Psoas muscle (tissue), 8 donors: ENCODE measurements around the gene FBXO22. TPM values are rescaled to one million over a fixed set of nuclear protein-coding genes. Genes with fewer than 3 reads are reported as not detected.
A peak's percentile ranks its signal among the peaks of the same experiment; 100 is the strongest.

ENCODE experiments used
- ATAC-seq, 4 donors: fragments of 200-7000 bp; cut with Tn5 transposase; one replicate each; pipeline ENCODE4 v1.9.1; 2020; ENCODE audit warnings: moderate library complexity in 3 of 4, mild to moderate bottlenecking in 2 of 4
- DNase-seq, 2 donors: peaks; one replicate each; pipeline ENCODE4 v3.0.0-alpha.2; 2020
- H3K27ac ChIP-seq: fragments of 200-600 bp; one replicate; pipeline ENCODE4 v1.8.0; 2022
- H3K27me3 ChIP-seq, 3 donors: fragments of 200-600 bp in 1 of 3; one replicate each; pipeline versions ENCODE4 v1.6.1 to v1.8.0; 2013 to 2022; ENCODE audit warnings: low read length in 2 of 3, mild to moderate bottlenecking in 2 of 3, moderate library complexity in 1 of 3; ENCODE audit not compliant: insufficient read depth in 3 of 3
- H3K36me3 ChIP-seq, 2 donors: fragments of 200-600 bp in 1 of 2; one replicate each; pipeline versions ENCODE4 v1.6.1 to v1.8.0; 2013 to 2022; ENCODE audit warnings: low read depth in 1 of 2, mild to moderate bottlenecking in 1 of 2, moderate library complexity in 1 of 2; ENCODE audit not compliant: insufficient read depth in 1 of 2
- H3K4me1 ChIP-seq: fragments of 200-600 bp; one replicate; pipeline ENCODE4 v1.8.0; 2022
- H3K4me3 ChIP-seq: fragments of 200-600 bp; one replicate; pipeline ENCODE4 v1.8.0; 2022; ENCODE audit warnings: mild to moderate bottlenecking
- H3K9me3 ChIP-seq: fragments of 200-600 bp; one replicate; pipeline ENCODE4 v1.8.0; 2022
- WGBS, 3 donors: extraction: QIAGEN DNeasy Blood & Tissue Kit; methylation state at CpG; one replicate each; pipeline versions ENCODE4 v1.1.6 to v1.1.7; 2013; 5-methylcytosine and 5-hydroxymethylcytosine counted together
- intact Hi-C, 2 donors: fragments of 100-400 bp; cut with DNase I; formaldehyde crosslinking; loops; one replicate each; pipeline versions ENCODE4 v1.11.0 to v1.14.2; 2022
- polyA plus RNA-seq, 3 donors: library from polyadenylated mRNA; stranded (reverse); fragments of 200-250 nt; gene quantifications; one replicate each; pipeline ENCODE4 v1.2.3, GENCODE V29; 2013
- total RNA-seq, 4 donors: library from RNA; stranded (reverse); fragmentation: NEBNext Ultra II Directional in 2 of 4; extraction: Animal tissue kit (Norgen Biotek cat#: 25700) in 2 of 4; gene quantifications; one replicate each; pipeline versions ENCODE4 v1.2.1 to v1.2.4, GENCODE V29; 2021 to 2023
- TF ChIP-seq, protein P1 (sequence below): fragments of 200-600 bp; IDR thresholded peaks from one replicate; pipeline ENCODE4 v1.8.0; 2022; ENCODE audit warnings: antibody characterized with exemption
- donor health status: healthy with polysubstance abuse.
- donor health status: DM: no; HTN: no; CAD: no; lungs with moderate emphysema.
- donor health status: Bipolar disorder and iron deficiency.
- donor health status: healthy.
- donor health status: DM: yes; HTN: yes; CAD: no.
- donor health status: DM: no; HTN: no; CAD: no.
- donor health status: DM: no; HTN: no; CAD: no.
- donor health status: DM: yes; HTN: yes; CAD: no.

FBXO22 gene
- total and polyA plus RNA-seq, 7 donors = 13.3 to 35.6 (median 15.3) TPM

DNA sequence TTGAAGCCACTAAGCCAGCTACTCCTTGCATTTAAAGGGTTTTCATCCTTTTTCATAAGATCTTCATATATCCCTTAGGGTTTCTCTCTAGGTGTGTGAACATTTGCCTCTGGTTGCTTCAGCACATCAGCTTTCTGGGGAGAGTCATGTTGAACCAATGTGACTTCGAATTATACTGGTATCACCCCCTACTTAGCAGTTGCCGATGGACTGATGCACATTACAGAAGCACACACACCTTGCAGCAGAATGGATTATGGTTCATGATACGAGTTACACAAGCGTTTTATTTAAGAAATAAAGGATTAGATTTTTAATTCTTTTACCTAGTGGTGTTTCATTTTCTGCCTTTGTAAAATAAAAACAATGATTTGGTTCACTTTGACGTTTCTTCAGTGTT lies 39.6 kb downstream of the FBXO22 start:
- Histone ChIP-seq H3K36me3 (peaks cover 0 to 2% of the 10 kb centered on the region in 2 donors), H3K27me3 (no peaks in the 10 kb centered on the region), H3K4me3 (no peak overlapping the region), H3K4me1 (no peaks in the 10 kb centered on the region), H3K9me3 (no peaks in the 10 kb centered on the region), H3K27ac (no peak overlapping the region)
- ATAC-seq (no peak), DNase-seq (no peak)
- 72 to 76% (median 73%) methylated on average over 5 of the region's 5 CpGs for whole genome bisulfite sequencing, 3 donors
- TF ChIP-seq, protein P1, sequence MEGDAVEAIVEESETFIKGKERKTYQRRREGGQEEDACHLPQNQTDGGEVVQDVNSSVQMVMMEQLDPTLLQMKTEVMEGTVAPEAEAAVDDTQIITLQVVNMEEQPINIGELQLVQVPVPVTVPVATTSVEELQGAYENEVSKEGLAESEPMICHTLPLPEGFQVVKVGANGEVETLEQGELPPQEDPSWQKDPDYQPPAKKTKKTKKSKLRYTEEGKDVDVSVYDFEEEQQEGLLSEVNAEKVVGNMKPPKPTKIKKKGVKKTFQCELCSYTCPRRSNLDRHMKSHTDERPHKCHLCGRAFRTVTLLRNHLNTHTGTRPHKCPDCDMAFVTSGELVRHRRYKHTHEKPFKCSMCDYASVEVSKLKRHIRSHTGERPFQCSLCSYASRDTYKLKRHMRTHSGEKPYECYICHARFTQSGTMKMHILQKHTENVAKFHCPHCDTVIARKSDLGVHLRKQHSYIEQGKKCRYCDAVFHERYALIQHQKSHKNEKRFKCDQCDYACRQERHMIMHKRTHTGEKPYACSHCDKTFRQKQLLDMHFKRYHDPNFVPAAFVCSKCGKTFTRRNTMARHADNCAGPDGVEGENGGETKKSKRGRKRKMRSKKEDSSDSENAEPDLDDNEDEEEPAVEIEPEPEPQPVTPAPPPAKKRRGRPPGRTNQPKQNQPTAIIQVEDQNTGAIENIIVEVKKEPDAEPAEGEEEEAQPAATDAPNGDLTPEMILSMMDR = no peak
- intact Hi-C loops = no loop called here

DNA sequence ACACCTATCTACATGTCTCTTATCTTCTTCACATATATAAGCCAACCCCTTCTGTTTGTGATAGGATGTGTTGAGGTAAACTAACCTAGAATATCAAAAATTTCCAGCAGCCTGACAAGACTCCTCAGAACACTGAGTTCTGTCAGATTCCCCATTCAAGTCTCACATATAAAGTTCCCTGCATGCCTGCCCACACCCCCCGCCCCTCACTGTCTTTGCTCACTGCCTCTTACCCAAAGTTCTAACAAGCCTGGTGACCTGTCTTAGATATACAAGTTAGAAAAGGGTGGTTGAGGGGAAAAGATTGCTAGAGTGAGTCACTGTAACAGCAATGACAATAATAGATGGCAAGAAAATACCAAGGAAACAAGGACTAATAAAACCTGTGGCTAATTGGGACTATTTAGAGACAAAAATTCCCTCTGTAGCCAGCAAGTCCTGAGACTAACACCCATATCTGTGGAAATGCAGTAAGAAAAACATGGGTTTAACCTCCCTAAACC lies 40.1 kb downstream of the FBXO22 start:
- H3K27ac ChIP-seq = no peak overlapping the region
- WGBS, 3 donors = 48 to 60% (median 56%) methylated on average over 1 of the region's 1 CpG
- H3K27me3 ChIP-seq = no peaks in the 10 kb centered on the region
- no peak overlapping the region for H3K4me3 ChIP-seq
- ATAC-seq (no peak), DNase-seq (no peak)
- H3K4me1 ChIP-seq = no peaks in the 10 kb centered on the region
- TF ChIP-seq, protein P1 = no peak
- H3K36me3 ChIP-seq = peaks cover 0 to 1% of the 10 kb centered on the region in 2 donors
- intact Hi-C loops = no loop called here
- no peaks in the 10 kb centered on the region for H3K9me3 ChIP-seq

DNA sequence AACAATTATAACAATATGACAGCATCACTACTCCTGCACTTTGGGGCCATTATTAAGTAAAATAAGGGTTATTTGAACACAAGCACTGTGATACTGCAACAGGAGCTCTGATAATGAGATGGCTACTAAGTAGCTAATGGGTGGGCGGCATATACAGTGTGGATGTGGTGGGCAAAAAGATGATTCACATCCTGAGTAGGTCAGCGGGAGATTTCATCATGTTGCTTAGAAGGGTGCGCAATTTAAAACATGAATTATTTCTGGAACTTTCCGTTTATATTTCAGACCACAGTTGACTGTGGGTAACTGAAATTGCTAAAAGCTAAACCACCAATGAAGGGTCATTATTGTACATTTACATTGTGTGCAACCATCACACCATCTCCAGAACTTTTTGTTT lies 42.3 kb downstream of the FBXO22 start:
- DNase-seq (no peak), ATAC-seq (no peak)
- no peaks in the 10 kb centered on the region for H3K4me1 ChIP-seq
- no peak overlapping the region for H3K4me3 ChIP-seq
- H3K36me3 ChIP-seq = peaks cover 0 to 2% of the 10 kb centered on the region in 2 donors
- H3K27me3 ChIP-seq = no peaks in the 10 kb centered on the region
- TF ChIP-seq, protein P1 = no peak
- WGBS, 3 donors = 88 to 90% (median 90%) methylated on average over 4 of the region's 4 CpGs
- intact Hi-C loops = no loop called here
- no peaks in the 10 kb centered on the region for H3K9me3 ChIP-seq
- no peak overlapping the region for H3K27ac ChIP-seq

DNA sequence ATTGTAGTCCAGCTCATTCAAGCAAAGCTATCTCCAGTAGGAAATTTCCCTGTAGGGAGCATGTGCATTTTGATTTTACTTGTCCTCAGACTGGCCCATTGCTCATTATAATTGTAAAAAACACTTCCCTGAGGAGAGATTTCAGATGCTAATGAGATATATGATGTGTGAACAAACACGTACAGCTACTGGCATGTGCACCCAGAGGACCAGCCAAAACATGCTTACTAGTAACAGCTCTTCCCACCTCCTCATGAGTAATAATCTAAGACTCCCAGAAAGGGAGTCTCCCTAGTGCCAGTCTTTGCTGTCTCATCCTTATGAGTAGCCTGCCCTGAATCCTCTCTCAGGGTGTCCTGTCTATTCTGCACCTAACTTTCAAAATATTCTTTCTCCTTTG lies 43.4 kb downstream of the FBXO22 start:
- Histone ChIP-seq H3K4me1 (no peaks in the 10 kb centered on the region), H3K9me3 (no peaks in the 10 kb centered on the region), H3K36me3 (peaks cover 0 to 2% of the 10 kb centered on the region in 2 donors), H3K27ac (no peak overlapping the region), H3K27me3 (no peaks in the 10 kb centered on the region), H3K4me3 (no peak overlapping the region)
- peak in 1 of 4 donors; percentile 42 for ATAC-seq
- intact Hi-C loops = no loop called here
- DNase-seq = no peak
- TF ChIP-seq, protein P1 = no peak
- 39 to 68% (median 48%) methylated on average over 1 of the region's 1 CpG for WGBS, 3 donors

DNA sequence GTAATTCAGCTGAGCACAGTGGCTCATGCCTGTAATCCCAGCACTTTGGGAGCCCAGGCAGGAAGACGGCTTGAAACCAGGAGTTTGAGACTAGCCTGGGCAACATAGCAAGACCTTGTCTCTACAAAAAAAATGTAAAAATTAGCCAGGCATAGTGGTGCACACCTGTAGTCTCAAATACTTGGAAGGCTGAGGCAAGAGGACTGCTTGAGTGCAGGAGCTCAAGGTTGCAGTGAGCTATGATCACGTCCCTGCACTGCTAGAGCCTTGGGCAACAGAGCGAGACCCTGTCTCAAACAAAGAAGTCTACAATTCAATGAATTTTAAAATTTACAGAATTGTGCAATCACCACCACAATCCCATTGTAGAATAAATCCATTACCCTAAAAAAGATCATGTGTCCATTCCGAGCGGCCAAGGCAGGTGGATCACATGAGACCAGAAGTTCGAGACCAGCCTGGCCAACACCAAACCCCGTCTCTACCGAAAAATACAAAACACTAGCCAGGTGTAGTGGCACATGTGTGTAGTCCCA lies 45.2 kb downstream of the FBXO22 start:
- Histone ChIP-seq H3K27ac (no peak overlapping the region), H3K9me3 (no peaks in the 10 kb centered on the region), H3K4me3 (no peak overlapping the region), H3K27me3 (no peaks in the 10 kb centered on the region), H3K4me1 (no peaks in the 10 kb centered on the region), H3K36me3 (peaks cover 0 to 10% of the 10 kb centered on the region in 2 donors)
- TF ChIP-seq, protein P1 = no peak
- ATAC-seq = no peak
- intact Hi-C loops = no loop called here
- DNase-seq = no peak
- 79 to 82% (median 80%) methylated on average over 8 of the region's 8 CpGs for WGBS, 3 donors
